Fibroblast of lung (primary cell): ENCODE results near the gene GLIS1. TPM values are rescaled to one million over a fixed set of nuclear protein-coding genes. Genes with fewer than 3 reads are reported as not detected.
A peak's percentile ranks its signal among the peaks of the same experiment; 100 is the strongest.

Source experiments
- DNase-seq, 2 donors: peaks; one replicate each; pipeline versions ENCODE4 v3.0.0 to v3.0.0-alpha.2; 2010; ENCODE audit warnings: low read depth in 2 of 2
- H2AFZ ChIP-seq: 2 replicates; pipeline ENCODE4 v1.5.1; 2012; ENCODE audit warnings: low read length, control low read depth, inconsistent platforms
- H3K27ac ChIP-seq: 2 replicates; pipeline ENCODE4 v1.5.1; 2011; ENCODE audit warnings: low read length, control low read depth; ENCODE audit not compliant: insufficient read depth
- H3K27me3 ChIP-seq: 2 replicates; pipeline ENCODE4 v1.5.1; 2011; ENCODE audit warnings: mild to moderate bottlenecking, low read length; ENCODE audit not compliant: control insufficient read depth, insufficient read depth
- H3K36me3 ChIP-seq: 2 replicates; pipeline ENCODE4 v1.5.1; 2011; ENCODE audit warnings: low read length; ENCODE audit not compliant: control insufficient read depth, insufficient read depth
- H3K4me1 ChIP-seq: 2 replicates; pipeline ENCODE4 v1.5.1; 2011; ENCODE audit warnings: low read length; ENCODE audit not compliant: control insufficient read depth, insufficient read depth; ENCODE audit errors: extremely low read depth
- H3K4me2 ChIP-seq: 2 replicates; pipeline ENCODE4 v1.5.1; 2011; ENCODE audit warnings: low read length, control low read depth; ENCODE audit not compliant: insufficient read depth; ENCODE audit errors: extremely low read depth
- H3K4me3 ChIP-seq, 4 experiments: fragments of 200-600 bp in 1 of 4; sonication (generic) in 1 of 4; replicated peaks in 1 of 4; 2 replicates each; pipeline ENCODE4 v1.5.1; 2011 to 2016; ENCODE audit warnings: low read length in 4 of 4, low read depth in 3 of 4, mild to moderate bottlenecking in 3 of 4, control low read depth in 2 of 4, inconsistent platforms in 1 of 4, mixed read lengths in 1 of 4; ENCODE audit not compliant: insufficient read depth in 1 of 4; ENCODE audit errors: control extremely low read depth in 1 of 4
- H3K79me2 ChIP-seq: 2 replicates; pipeline ENCODE4 v1.5.1; 2012; ENCODE audit warnings: mild to moderate bottlenecking, low read length, inconsistent platforms; ENCODE audit not compliant: control insufficient read depth, insufficient read depth
- H3K9ac ChIP-seq: 2 replicates; pipeline ENCODE4 v1.5.1; 2011; ENCODE audit warnings: mild to moderate bottlenecking, low read length, control low read depth; ENCODE audit not compliant: insufficient read depth
- H3K9me3 ChIP-seq: 2 replicates; pipeline ENCODE4 v1.5.1; 2012; ENCODE audit warnings: low read depth, low read length; ENCODE audit not compliant: control insufficient read depth, insufficient read depth
- H4K20me1 ChIP-seq: 2 replicates; pipeline ENCODE4 v1.5.1; 2011; ENCODE audit warnings: low read length; ENCODE audit not compliant: control insufficient read depth, insufficient read depth; ENCODE audit errors: extremely low read depth
- EZH2 ChIP-seq: IDR thresholded peaks from 2 replicates; pipeline ENCODE4 v1.5.1; 2012; ENCODE audit warnings: low read length, control low read depth, mild to moderate bottlenecking; ENCODE audit errors: missing control alignments
- polyA plus RNA-seq, 2 donors: library from polyadenylated mRNA; depleted of rRNA in 1 of 2; stranded (reverse) in 1 of 2; unstranded in 1 of 2; fragments of >200 nt; gene quantifications; 2 replicates each; pipeline ENCODE4 v1.2.1, GENCODE V29; 2011 to 2012; ENCODE audit warnings: missing spikeins in 1 of 2
- total RNA-seq: library from RNA; depleted of rRNA; stranded (reverse); fragments of >200 nt; gene quantifications from 2 replicates; pipeline ENCODE4 v1.2.1, GENCODE V29; 2014
- TF ChIP-seq, protein P1 (sequence below), 2 donors: IDR thresholded peaks in 1 of 2; conservative IDR thresholded peaks in 1 of 2; 1 replicate in 1 of 2; 2 replicates in 1 of 2; pipeline ENCODE4 v1.5.1; 2011 to 2012; ENCODE audit warnings: low read length in 2 of 2, control low read depth in 1 of 2, inconsistent platforms in 1 of 2, low read depth in 1 of 2, mild to moderate bottlenecking in 1 of 2

GLIS1 gene
- total and polyA plus RNA-seq, 2 donors (not counting 1 experiment from before 2014, with no cell fraction given) = under 0.01 to 0.05 TPM

DNA sequence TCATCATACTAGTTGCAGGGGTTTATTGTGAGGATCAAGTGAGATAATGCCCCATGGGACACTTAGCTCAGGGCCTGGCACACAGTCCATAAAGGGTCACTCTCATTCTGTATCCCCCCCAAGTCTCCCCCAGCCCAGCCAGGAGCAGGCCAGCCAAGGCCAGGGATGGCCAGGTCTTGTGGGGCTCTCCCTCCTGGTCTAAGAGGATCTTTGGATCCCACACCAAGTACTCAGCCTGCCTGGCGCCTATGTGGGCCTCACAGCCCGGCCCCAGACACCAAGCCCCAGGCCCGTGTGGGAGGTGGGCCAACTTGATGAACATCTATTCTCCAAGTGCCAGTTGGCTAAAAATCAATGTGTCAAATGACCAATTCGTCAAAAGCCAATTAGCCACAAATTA is 117.8 kb downstream of the GLIS1 start:
- Histone ChIP-seq H3K4me1 (no peaks in the 10 kb centered on the region), H3K4me3 (no peak overlapping the region), H3K79me2 (no peaks in the 10 kb centered on the region), H2AFZ (no peak overlapping the region), H4K20me1 (no peaks in the 10 kb centered on the region), H3K4me2 (no peak overlapping the region), H3K9ac (no peak overlapping the region), H3K27me3 (no peaks in the 10 kb centered on the region), H3K36me3 (no peaks in the 10 kb centered on the region), H3K9me3 (no peaks in the 10 kb centered on the region), H3K27ac (no peak overlapping the region)
- no peak for DNase-seq
- TF ChIP-seq, protein P1, sequence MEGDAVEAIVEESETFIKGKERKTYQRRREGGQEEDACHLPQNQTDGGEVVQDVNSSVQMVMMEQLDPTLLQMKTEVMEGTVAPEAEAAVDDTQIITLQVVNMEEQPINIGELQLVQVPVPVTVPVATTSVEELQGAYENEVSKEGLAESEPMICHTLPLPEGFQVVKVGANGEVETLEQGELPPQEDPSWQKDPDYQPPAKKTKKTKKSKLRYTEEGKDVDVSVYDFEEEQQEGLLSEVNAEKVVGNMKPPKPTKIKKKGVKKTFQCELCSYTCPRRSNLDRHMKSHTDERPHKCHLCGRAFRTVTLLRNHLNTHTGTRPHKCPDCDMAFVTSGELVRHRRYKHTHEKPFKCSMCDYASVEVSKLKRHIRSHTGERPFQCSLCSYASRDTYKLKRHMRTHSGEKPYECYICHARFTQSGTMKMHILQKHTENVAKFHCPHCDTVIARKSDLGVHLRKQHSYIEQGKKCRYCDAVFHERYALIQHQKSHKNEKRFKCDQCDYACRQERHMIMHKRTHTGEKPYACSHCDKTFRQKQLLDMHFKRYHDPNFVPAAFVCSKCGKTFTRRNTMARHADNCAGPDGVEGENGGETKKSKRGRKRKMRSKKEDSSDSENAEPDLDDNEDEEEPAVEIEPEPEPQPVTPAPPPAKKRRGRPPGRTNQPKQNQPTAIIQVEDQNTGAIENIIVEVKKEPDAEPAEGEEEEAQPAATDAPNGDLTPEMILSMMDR (conservative IDR thresholded peaks at IDR 0.05 in 1 of 2, IDR thresholded peaks at IDR 0.05 in 1 of 2; ENCODE audit: low read depth in 1 of 2, low read length in 2 of 2) = no peak
- TF ChIP-seq EZH2 = no peak

DNA sequence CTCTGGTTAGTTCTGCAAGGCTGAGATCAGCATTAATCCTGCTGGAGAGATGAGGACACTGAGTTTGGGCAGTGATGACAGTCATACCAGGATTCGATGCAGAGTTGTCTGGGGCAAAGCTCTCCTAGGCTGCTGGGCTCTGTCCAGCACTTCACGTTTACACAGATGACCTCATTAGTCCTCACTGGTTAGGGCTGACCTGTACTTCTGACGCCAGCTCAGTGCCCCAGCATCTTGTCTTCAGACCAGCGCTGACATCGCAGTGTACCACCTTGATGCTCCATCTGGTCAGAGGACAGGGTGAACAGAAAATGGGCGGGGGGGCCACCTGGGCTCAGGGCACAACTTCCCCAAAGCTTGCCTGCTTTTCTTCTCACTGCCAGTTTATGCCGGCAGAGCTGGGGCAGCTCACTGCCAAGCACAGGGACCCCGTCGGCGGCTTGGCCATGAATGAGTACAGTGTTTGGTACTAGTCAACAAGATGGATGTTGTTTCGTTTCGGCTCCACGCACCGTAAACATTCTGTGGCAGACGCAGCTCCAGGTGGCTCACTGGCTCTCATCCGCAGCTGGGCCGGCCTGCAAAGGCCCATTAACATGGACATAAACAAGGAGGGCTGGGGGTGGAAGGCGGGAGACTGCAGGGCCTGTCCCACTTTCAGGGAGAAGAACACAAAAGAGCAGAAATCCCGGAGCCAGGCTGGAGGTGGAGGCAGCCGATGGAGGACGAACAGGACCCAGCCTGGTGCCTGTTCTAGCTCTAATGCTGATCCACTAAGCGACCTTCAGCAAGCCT is 118.7 kb downstream of the GLIS1 start:
- Histone ChIP-seq H3K27me3 (no peaks in the 10 kb centered on the region), H3K9me3 (no peaks in the 10 kb centered on the region), H3K27ac (no peak overlapping the region), H3K4me1 (no peaks in the 10 kb centered on the region), H3K4me2 (peak overlapping the region; percentile 25), H3K79me2 (no peaks in the 10 kb centered on the region), H4K20me1 (no peaks in the 10 kb centered on the region), H3K36me3 (no peaks in the 10 kb centered on the region), H3K9ac (no peak overlapping the region), H2AFZ (no peak overlapping the region), H3K4me3 (no peak overlapping the region)
- DNase-seq = peak; percentile 34 to 42
- TF ChIP-seq EZH2 = no peak
- TF ChIP-seq, protein P1 (conservative IDR thresholded peaks at IDR 0.05 in 1 of 2, IDR thresholded peaks at IDR 0.05 in 1 of 2; ENCODE audit: low read depth in 1 of 2, low read length in 2 of 2) = no peak

DNA sequence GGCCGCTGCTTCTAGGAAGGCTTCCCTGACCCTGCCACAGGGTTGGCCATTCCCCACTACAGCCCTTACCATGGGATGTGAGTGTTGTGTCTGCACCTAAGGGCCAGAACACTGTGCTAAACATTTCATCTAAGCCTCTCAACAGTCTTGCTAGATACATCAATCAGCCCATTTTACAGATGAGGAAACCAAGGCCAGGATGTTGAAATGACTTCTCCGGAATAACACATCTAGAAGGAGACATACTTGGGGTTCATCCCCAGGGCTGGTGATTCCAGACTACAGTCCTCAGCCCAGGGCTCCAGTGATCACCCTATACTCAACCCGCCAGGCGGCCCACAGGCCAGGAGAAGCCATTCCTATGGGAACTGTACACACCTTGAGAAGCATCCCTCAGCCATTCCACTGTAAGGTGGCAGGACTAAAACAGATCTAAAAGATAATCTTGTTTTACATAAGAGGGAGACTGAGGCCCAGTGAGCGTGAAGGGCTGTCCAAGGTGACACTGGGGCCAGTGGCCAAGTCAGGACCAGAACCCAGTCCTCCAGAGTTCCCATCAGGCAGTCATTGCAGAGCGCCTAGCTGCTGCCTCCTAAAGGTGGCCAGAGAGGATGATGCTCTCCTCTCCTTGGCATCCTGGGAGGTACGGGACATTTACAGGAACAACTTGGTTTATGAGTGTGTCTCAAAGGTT is 119.5 kb downstream of the GLIS1 start:
- Histone ChIP-seq H3K27ac (no peak overlapping the region), H4K20me1 (no peaks in the 10 kb centered on the region), H3K4me1 (no peaks in the 10 kb centered on the region), H3K36me3 (no peaks in the 10 kb centered on the region), H3K4me3 (no peak overlapping the region), H3K79me2 (no peaks in the 10 kb centered on the region), H3K27me3 (no peaks in the 10 kb centered on the region), H3K4me2 (no peak overlapping the region), H2AFZ (no peak overlapping the region), H3K9ac (no peak overlapping the region), H3K9me3 (no peaks in the 10 kb centered on the region)
- TF ChIP-seq EZH2 = no peak
- TF ChIP-seq, protein P1 (conservative IDR thresholded peaks at IDR 0.05 in 1 of 2, IDR thresholded peaks at IDR 0.05 in 1 of 2; ENCODE audit: low read depth in 1 of 2, low read length in 2 of 2) = no peak
- no peak for DNase-seq
